IMR-90 (cell line): ENCODE data around the gene IHH. TPM values are rescaled to one million over a fixed set of nuclear protein-coding genes. Genes with fewer than 3 reads are reported as not detected.

Experiments used
- ATAC-seq: fragments of 200-7000 bp; cut with Tn5 transposase; 2 replicates; pipeline ENCODE4 v1.9.1; 2020; ENCODE audit warnings: low read depth, mild to moderate bottlenecking, moderate library complexity
- BruUV-seq: library from RNA; stranded (reverse); fragments of 400-500 nt; replicated peaks from 2 replicates; lab custom pipeline; 2021; lab: Mats Ljungman, UMichigan
- CTCF ChIA-PET: fragments of 300-600 bp; formaldehyde crosslinking; extraction: SDS; loops from one replicate; lab custom pipeline; 2021; ENCODE audit warnings: antibody characterized with exemption; lab: Yijun Ruan, JAX
- POLR2A ChIA-PET: fragments of 300-600 bp; sonication (Branson Sonifier 250); formaldehyde crosslinking; loops from one replicate; lab custom pipeline; 2022; ENCODE audit warnings: antibody characterized with exemption; ENCODE audit not compliant: unreplicated experiment; lab: Charles Lee
- DNase-seq: peaks from one replicate; pipeline ENCODE4 v3.0.0; 2013
- H2AFZ ChIP-seq: replicated peaks from 2 replicates; pipeline ENCODE3; 2013; ENCODE audit warnings: low read length, mild to moderate bottlenecking; ENCODE audit not compliant: poor library complexity
- H2AK5ac ChIP-seq: 2 replicates; pipeline ENCODE4 v1.6.1; 2013; ENCODE audit warnings: low read depth, low read length, inconsistent platforms
- H2AK9ac ChIP-seq: replicated peaks from 2 replicates; pipeline ENCODE3; 2013; ENCODE audit warnings: mild to moderate bottlenecking, low read depth, low read length, moderate library complexity; ENCODE audit not compliant: poor library complexity
- H2BK120ac ChIP-seq: 2 replicates; pipeline ENCODE4 v1.6.1; 2013; ENCODE audit warnings: low read depth, low read length, inconsistent platforms
- H2BK15ac ChIP-seq: 3 replicates; pipeline ENCODE4 v1.6.1; 2013; ENCODE audit warnings: low read depth, low read length, inconsistent platforms
- H2BK20ac ChIP-seq: 2 replicates; pipeline ENCODE4 v1.6.1; 2013; ENCODE audit warnings: low read depth, mild to moderate bottlenecking, inconsistent platforms, low read length, moderate library complexity
- H2BK5ac ChIP-seq: 2 replicates; pipeline ENCODE4 v1.6.1; 2013; ENCODE audit warnings: mild to moderate bottlenecking, low read depth, low read length, inconsistent platforms; ENCODE audit not compliant: poor library complexity, severe bottlenecking
- H3K14ac ChIP-seq: replicated peaks from 2 replicates; pipeline ENCODE4 v1.6.1; 2013; ENCODE audit warnings: low read depth, low read length, inconsistent platforms
- H3K18ac ChIP-seq: 2 replicates; pipeline ENCODE4 v1.6.1; 2013; ENCODE audit warnings: low read depth, low read length, control low read depth
- H3K23ac ChIP-seq: 2 replicates; pipeline ENCODE4 v1.6.1; 2013; ENCODE audit warnings: low read depth, low read length, inconsistent platforms
- H3K27ac ChIP-seq: 2 replicates; pipeline ENCODE4 v1.5.1; 2013; ENCODE audit warnings: mild to moderate bottlenecking, control low read depth, low read length; ENCODE audit not compliant: insufficient read depth
- H3K27me3 ChIP-seq: 2 replicates; pipeline ENCODE4 v1.6.1; 2013; ENCODE audit warnings: low read length; ENCODE audit not compliant: control insufficient read depth, insufficient read depth
- H3K36me3 ChIP-seq: 2 replicates; pipeline ENCODE4 v1.6.1; 2013; ENCODE audit warnings: low read length, mixed read lengths; ENCODE audit not compliant: control insufficient read depth, insufficient read depth
- H3K4ac ChIP-seq: 2 replicates; pipeline ENCODE4 v1.6.1; 2013; ENCODE audit warnings: low read depth, low read length, inconsistent platforms
- H3K4me1 ChIP-seq: 2 replicates; pipeline ENCODE4 v1.6.1; 2013; ENCODE audit warnings: low read length, mixed read lengths; ENCODE audit not compliant: control insufficient read depth, insufficient read depth
- H3K4me2 ChIP-seq: 2 replicates; pipeline ENCODE4 v1.6.1; 2013; ENCODE audit warnings: low read depth, mild to moderate bottlenecking, control low read depth, low read length, moderate library complexity
- H3K4me3 ChIP-seq: 2 replicates; pipeline ENCODE4 v1.5.1; 2013; ENCODE audit warnings: low read depth, mild to moderate bottlenecking, control low read depth, low read length, moderate library complexity; ENCODE audit not compliant: insufficient read depth
- H3K56ac ChIP-seq: 2 replicates; pipeline ENCODE4 v1.6.1; 2013; ENCODE audit warnings: low read length, inconsistent platforms; ENCODE audit not compliant: insufficient read depth; ENCODE audit errors: extremely low read depth
- H3K79me1 ChIP-seq, 2 experiments: 2 replicates each; pipeline ENCODE4 v1.6.1; 2013; ENCODE audit warnings: low read length in 2 of 2, inconsistent platforms in 1 of 2, low read depth in 1 of 2
- H3K9ac ChIP-seq: 2 replicates; pipeline ENCODE4 v1.6.1; 2013; ENCODE audit warnings: low read depth, low read length, control low read depth
- H3K9me1 ChIP-seq: 2 replicates; pipeline ENCODE4 v1.6.1; 2013; ENCODE audit warnings: low read length, inconsistent platforms; ENCODE audit not compliant: insufficient read depth
- H3K9me3 ChIP-seq: 2 replicates; pipeline ENCODE4 v1.6.1; 2013; ENCODE audit warnings: low read length; ENCODE audit not compliant: control insufficient read depth, insufficient read depth
- H4K20me1 ChIP-seq: 2 replicates; pipeline ENCODE4 v1.6.1; 2013; ENCODE audit warnings: low read length, inconsistent platforms; ENCODE audit not compliant: insufficient read depth
- H4K5ac ChIP-seq: 2 replicates; pipeline ENCODE4 v1.6.1; 2013; ENCODE audit warnings: mild to moderate bottlenecking, low read depth, low read length, control low read depth
- H4K8ac ChIP-seq, 2 experiments: 2 replicates each; pipeline ENCODE4 v1.6.1; 2013; ENCODE audit warnings: low read depth in 2 of 2, low read length in 2 of 2, control low read depth in 1 of 2, inconsistent platforms in 1 of 2
- H4K91ac ChIP-seq: 2 replicates; pipeline ENCODE4 v1.6.1; 2013; ENCODE audit warnings: low read depth, low read length, inconsistent platforms; ENCODE audit not compliant: insufficient read depth
- BHLHE40 ChIP-seq: fragments of 150-350 bp; IDR thresholded peaks from 2 replicates; pipeline ENCODE4 v1.6.1; 2016; ENCODE audit warnings: mild to moderate bottlenecking, low read depth, low read length
- CEBPB ChIP-seq: IDR thresholded peaks from 2 replicates; pipeline ENCODE4 v1.6.1; 2012; ENCODE audit warnings: low read depth, low read length, improper control_type of control experiment
- CHD1 ChIP-seq: IDR thresholded peaks from 2 replicates; pipeline ENCODE4 v1.6.1; 2012; ENCODE audit warnings: low read depth, low read length, improper control_type of control experiment
- ELK1 ChIP-seq: fragments of 150-350 bp; IDR thresholded peaks from 2 replicates; pipeline ENCODE4 v1.6.1; 2016; ENCODE audit warnings: low read depth, mild to moderate bottlenecking, low read length, moderate library complexity, borderline replicate concordance
- FOS ChIP-seq: fragments of 150-350 bp; IDR thresholded peaks from 2 replicates; pipeline ENCODE4 v1.6.1; 2016; ENCODE audit warnings: low read depth, low read length
- MAFK ChIP-seq: IDR thresholded peaks from 2 replicates; pipeline ENCODE4 v1.6.1; 2012; ENCODE audit warnings: low read depth, low read length, improper control_type of control experiment
- MAZ ChIP-seq: IDR thresholded peaks from 2 replicates; pipeline ENCODE4 v1.6.1; 2012; ENCODE audit warnings: low read depth, mild to moderate bottlenecking, low read length, improper control_type of control experiment, moderate library complexity, borderline replicate concordance
- MXI1 ChIP-seq: IDR thresholded peaks from 2 replicates; pipeline ENCODE4 v1.6.1; 2012; ENCODE audit warnings: low read depth, mild to moderate bottlenecking, low read length, moderate library complexity, borderline replicate concordance
- NFE2L2 ChIP-seq: fragments of 150-350 bp; IDR thresholded peaks from 2 replicates; pipeline ENCODE4 v1.6.1; 2016; ENCODE audit warnings: low read depth, mild to moderate bottlenecking, low read length
- POLR2A ChIP-seq: IDR thresholded peaks from 2 replicates; pipeline ENCODE4 v1.6.1; 2012; ENCODE audit warnings: mild to moderate bottlenecking, low read depth, low read length
- RAD21 ChIP-seq: IDR thresholded peaks from 2 replicates; pipeline ENCODE4 v1.6.1; 2012; ENCODE audit warnings: low read length, improper control_type of control experiment
- RCOR1 ChIP-seq: IDR thresholded peaks from 2 replicates; pipeline ENCODE4 v1.6.1; 2012; ENCODE audit warnings: mild to moderate bottlenecking, low read length, improper control_type of control experiment; ENCODE audit not compliant: insufficient replicate concordance
- RFX5 ChIP-seq: IDR thresholded peaks from 2 replicates; pipeline ENCODE4 v1.8.0; 2012; ENCODE audit warnings: low read depth, mild to moderate bottlenecking, low read length, moderate library complexity
- SMC3 ChIP-seq: fragments of 150-350 bp; IDR thresholded peaks from 2 replicates; pipeline ENCODE4 v1.6.1; 2016; ENCODE audit warnings: low read depth, mild to moderate bottlenecking, antibody characterized with exemption, low read length, moderate library complexity
- WGBS, 2 experiments: methylation state at CpG; one replicate each; pipeline versions ENCODE4 v1.1.5 to v1.1.7; 2013; ENCODE audit warnings: missing lambda C conversion rate in 2 of 2; ENCODE audit not compliant: insufficient read length in 1 of 2; ENCODE audit errors: extremely low coverage in 2 of 2; 5-methylcytosine and 5-hydroxymethylcytosine counted together
- dilution Hi-C: fragments of 300-500 bp; cut with HindIII; formaldehyde crosslinking; loops from one replicate; pipeline ENCODE4 v1.14.3; 2018; ENCODE audit warnings: low sequenced_read_pairs; ENCODE audit not compliant: unreplicated experiment
- in situ Hi-C: fragments of 300-500 bp; cut with MboI; formaldehyde crosslinking; loops from 3 replicates; pipeline ENCODE4 v1.14.3; 2019; ENCODE audit warnings: low sequenced_read_pairs, inconsistent platforms, mixed read lengths
- intact Hi-C: fragments of 100-400 bp; cut with micrococcal nuclease; formaldehyde crosslinking; loops from 2 replicates; pipeline ENCODE4 v1.10.0; 2022
- polyA plus RNA-seq, 3 experiments: library from polyadenylated mRNA; depleted of rRNA; stranded (reverse); fragments of >200 nt; gene quantifications; 2 replicates each; pipeline ENCODE4 v1.2.3, GENCODE V29; 2012; ENCODE audit warnings: low replicate concordance in 1 of 3
- total RNA-seq: library from RNA; depleted of rRNA; stranded (reverse); fragments of >200 nt; gene quantifications from 2 replicates; pipeline ENCODE4 v1.2.3, GENCODE V29; 2012
- TF ChIP-seq, protein P1 (sequence below): conservative IDR thresholded peaks from 2 replicates; pipeline ENCODE4 v1.5.1; 2012; ENCODE audit warnings: mild to moderate bottlenecking, low read depth, low read length, improper control_type of control experiment
- TF ChIP-seq, protein P2 (sequence below): fragments of 150-350 bp; IDR thresholded peaks from 2 replicates; pipeline ENCODE4 v1.6.1; 2017; ENCODE audit warnings: mild to moderate bottlenecking, antibody characterized with exemption, low read length, low read depth

IHH gene
- total and polyA plus RNA-seq, 2 of the 4 experiments (the other 2 are of a cell fraction), result not detected

DNA sequence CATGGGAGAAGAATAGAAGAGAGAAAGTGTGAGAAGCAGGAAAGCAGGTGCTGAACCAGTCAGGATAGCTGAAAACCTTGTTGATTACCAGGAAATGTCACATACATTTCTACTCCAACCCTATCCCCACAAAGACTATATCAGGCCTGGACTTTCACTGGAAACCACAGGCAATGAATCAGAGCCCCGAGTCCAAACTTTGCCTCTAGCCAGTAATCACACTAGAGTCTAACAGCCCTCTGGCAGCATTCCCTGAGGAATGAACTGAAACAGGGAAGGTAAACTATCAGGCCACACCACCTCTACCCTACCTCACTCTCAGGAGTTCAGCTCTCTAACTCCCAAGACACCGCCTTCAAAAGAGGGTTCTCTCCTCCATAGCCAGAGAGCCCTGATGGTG is 18.7 kb upstream of the IHH start:
- BruUV-seq, result no TSS peak

More for the DNA sequence above, 18.7 kb upstream of the IHH start:
- Histone ChIP-seq H3K9me1 (peaks cover 4% of the 10 kb centered on the region; the same call in 1 of the 2 replicates), H2AK5ac (no peak overlapping the region), H2BK5ac (no peak overlapping the region), H3K56ac (no peak overlapping the region), H2BK15ac (no peak overlapping the region), H4K5ac (no peak overlapping the region), H2AFZ (no peak overlapping the region), H3K9ac (no peak overlapping the region), H3K4me3 (no peak overlapping the region), H3K9me3 (no peaks in the 10 kb centered on the region), H4K20me1 (peaks cover 12% of the 10 kb centered on the region; the same call in 1 of the 2 replicates), H3K18ac (no peak overlapping the region), H3K27me3 (no peaks in the 10 kb centered on the region; the same call in none of the 2 replicates), H3K36me3 (peaks cover 11% of the 10 kb centered on the region), H2AK9ac (no peak overlapping the region), H3K27ac (no peak overlapping the region), H4K91ac (no peak overlapping the region), H2BK120ac (no peak overlapping the region), H3K4me2 (no peak overlapping the region), H2BK20ac (no peak overlapping the region), H3K79me1 (no peaks in the 10 kb centered on the region), H3K4me1 (0 out of 2 replicates have a peak, but pooled peaks cover 2% of the 10 kb centered on the region), H4K8ac (no peak overlapping the region), H3K14ac (no peak overlapping the region), H3K4ac (no peak overlapping the region), H3K23ac (no peak overlapping the region)
- no CpG with 5 or more reads among the region's 2 CpGs for WGBS, 2 experiments
- peak; percentile 62 for DNase-seq
- CTCF ChIA-PET, result no interaction called here
- peak; percentile 88 for ATAC-seq
- no peak for TF ChIP-seq RCOR1
- TF ChIP-seq ELK1, result no peak
- no peak for TF ChIP-seq MAZ
- no peak for TF ChIP-seq SMC3
- TF ChIP-seq RAD21, result no peak
- no peak for TF ChIP-seq NFE2L2
- TF ChIP-seq RFX5, result no peak
- no peak for TF ChIP-seq BHLHE40
- TF ChIP-seq, protein P1, sequence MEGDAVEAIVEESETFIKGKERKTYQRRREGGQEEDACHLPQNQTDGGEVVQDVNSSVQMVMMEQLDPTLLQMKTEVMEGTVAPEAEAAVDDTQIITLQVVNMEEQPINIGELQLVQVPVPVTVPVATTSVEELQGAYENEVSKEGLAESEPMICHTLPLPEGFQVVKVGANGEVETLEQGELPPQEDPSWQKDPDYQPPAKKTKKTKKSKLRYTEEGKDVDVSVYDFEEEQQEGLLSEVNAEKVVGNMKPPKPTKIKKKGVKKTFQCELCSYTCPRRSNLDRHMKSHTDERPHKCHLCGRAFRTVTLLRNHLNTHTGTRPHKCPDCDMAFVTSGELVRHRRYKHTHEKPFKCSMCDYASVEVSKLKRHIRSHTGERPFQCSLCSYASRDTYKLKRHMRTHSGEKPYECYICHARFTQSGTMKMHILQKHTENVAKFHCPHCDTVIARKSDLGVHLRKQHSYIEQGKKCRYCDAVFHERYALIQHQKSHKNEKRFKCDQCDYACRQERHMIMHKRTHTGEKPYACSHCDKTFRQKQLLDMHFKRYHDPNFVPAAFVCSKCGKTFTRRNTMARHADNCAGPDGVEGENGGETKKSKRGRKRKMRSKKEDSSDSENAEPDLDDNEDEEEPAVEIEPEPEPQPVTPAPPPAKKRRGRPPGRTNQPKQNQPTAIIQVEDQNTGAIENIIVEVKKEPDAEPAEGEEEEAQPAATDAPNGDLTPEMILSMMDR, result no peak
- TF ChIP-seq CHD1, result no peak
- no peak for TF ChIP-seq FOS
- no peak for TF ChIP-seq MAFK
- no peak for TF ChIP-seq MXI1
- no peak for TF ChIP-seq CEBPB
- no peak for TF ChIP-seq POLR2A
- TF ChIP-seq, protein P2, sequence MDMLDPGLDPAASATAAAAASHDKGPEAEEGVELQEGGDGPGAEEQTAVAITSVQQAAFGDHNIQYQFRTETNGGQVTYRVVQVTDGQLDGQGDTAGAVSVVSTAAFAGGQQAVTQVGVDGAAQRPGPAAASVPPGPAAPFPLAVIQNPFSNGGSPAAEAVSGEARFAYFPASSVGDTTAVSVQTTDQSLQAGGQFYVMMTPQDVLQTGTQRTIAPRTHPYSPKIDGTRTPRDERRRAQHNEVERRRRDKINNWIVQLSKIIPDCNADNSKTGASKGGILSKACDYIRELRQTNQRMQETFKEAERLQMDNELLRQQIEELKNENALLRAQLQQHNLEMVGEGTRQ, result no peak
- dilution Hi-C loops, result no loop called here
- POLR2A ChIA-PET, result no interaction called here
- in situ Hi-C loops, result no loop called here
- intact Hi-C loops, result no loop called here
